Measurements from ENCODE around the gene SLIT3. TPM values are rescaled to one million over a fixed set of nuclear protein-coding genes. Genes with fewer than 3 reads are reported as not detected.

SLIT3 gene
- total RNA-seq, 1 experiment from 2014 or later: 0.44 TPM

GRCh38 chr5:168613996-168614395 lies 686.9 kb downstream of the SLIT3 start:
- CTCF ChIA-PET: no interaction called here
- Histone ChIP-seq H3F3A (ENCODE audit: low read length, unreplicated experiment) (no peaks in the 10 kb centered on the region), H4K20me1 (ENCODE audit: low read length) (no peaks in the 10 kb centered on the region), H3K79me2 (ENCODE audit: low read length) (no peaks in the 10 kb centered on the region), H2AFZ (ENCODE audit: low read length) (no peak overlapping the region), H3K27me3 (ENCODE audit: low read length) (no peaks in the 10 kb centered on the region), H3K9me2 (replicated peaks; ENCODE audit: low read length) (no peaks in the 10 kb centered on the region), H3K4me2 (ENCODE audit: low read length) (no peak overlapping the region), H3K4me1 (ENCODE audit: insufficient read depth, low read length) (0 out of 2 replicates have a peak, but pooled peaks cover 5% of the 10 kb centered on the region), H3K9me3 (ENCODE audit: low read length) (no peaks in the 10 kb centered on the region), H3K9ac (ENCODE audit: low read length) (no peak overlapping the region), H3K27ac (ENCODE audit: low read length) (no peak overlapping the region), H3K4me3 (ENCODE audit: low read length) (no peak overlapping the region), H3K36me3 (ENCODE audit: low read depth, low read length) (no peaks in the 10 kb centered on the region)
- TF ChIP-seq EZH2 (IDR thresholded peaks at IDR 0.05; ENCODE audit: low read length, unreplicated experiment): no peak
- DNase-seq (peak; percentile 3), ATAC-seq (peak; percentile 82)
- POLR2A ChIA-PET (ENCODE audit: unreplicated experiment): no interaction called here
- no TSS peak for BruUV-seq (replicated peaks)
- intact Hi-C loops (cut with micrococcal nuclease): loop anchor here (1.0 to 5.0 kb wide), 3 partner anchors 25 to 38 kb away; partner anchors contain the start of gene PANK3

GRCh38 chr5:168613396-168613795 lies 687.5 kb downstream of the SLIT3 start:
- H3K9me2 ChIP-seq (replicated peaks; ENCODE audit: low read length): no peaks in the 10 kb centered on the region
- CTCF ChIA-PET: interaction anchor here (0.7 kb wide), 1 partner anchor 23 kb away, joined by 7 read pairs; no protein-coding TSS in a partner anchor
- no peaks in the 10 kb centered on the region for H3K36me3 ChIP-seq (ENCODE audit: low read depth, low read length)
- POLR2A ChIA-PET (ENCODE audit: unreplicated experiment): interaction anchor here (0.7 kb wide), 1 partner anchor 42 kb away, joined by 3 read pairs; no protein-coding TSS in a partner anchor
- H3K27ac ChIP-seq (ENCODE audit: low read length): no peak overlapping the region
- H3K9me3 ChIP-seq (ENCODE audit: low read length): no peaks in the 10 kb centered on the region
- intact Hi-C loops (cut with micrococcal nuclease): loop anchor here (1.0 to 5.0 kb wide), 3 partner anchors 24 to 39 kb away; partner anchors contain the start of gene PANK3
- H3K4me3 ChIP-seq (ENCODE audit: low read length): no peak overlapping the region
- H3K9ac ChIP-seq (ENCODE audit: low read length): no peak overlapping the region
- no peak for DNase-seq
- H3K79me2 ChIP-seq (ENCODE audit: low read length): no peaks in the 10 kb centered on the region
- H3K27me3 ChIP-seq (ENCODE audit: low read length): no peaks in the 10 kb centered on the region
- no peaks in the 10 kb centered on the region for H3F3A ChIP-seq (ENCODE audit: low read length, unreplicated experiment)
- TF ChIP-seq EZH2 (IDR thresholded peaks at IDR 0.05; ENCODE audit: low read length, unreplicated experiment): no peak
- TF ChIP-seq, protein P1, sequence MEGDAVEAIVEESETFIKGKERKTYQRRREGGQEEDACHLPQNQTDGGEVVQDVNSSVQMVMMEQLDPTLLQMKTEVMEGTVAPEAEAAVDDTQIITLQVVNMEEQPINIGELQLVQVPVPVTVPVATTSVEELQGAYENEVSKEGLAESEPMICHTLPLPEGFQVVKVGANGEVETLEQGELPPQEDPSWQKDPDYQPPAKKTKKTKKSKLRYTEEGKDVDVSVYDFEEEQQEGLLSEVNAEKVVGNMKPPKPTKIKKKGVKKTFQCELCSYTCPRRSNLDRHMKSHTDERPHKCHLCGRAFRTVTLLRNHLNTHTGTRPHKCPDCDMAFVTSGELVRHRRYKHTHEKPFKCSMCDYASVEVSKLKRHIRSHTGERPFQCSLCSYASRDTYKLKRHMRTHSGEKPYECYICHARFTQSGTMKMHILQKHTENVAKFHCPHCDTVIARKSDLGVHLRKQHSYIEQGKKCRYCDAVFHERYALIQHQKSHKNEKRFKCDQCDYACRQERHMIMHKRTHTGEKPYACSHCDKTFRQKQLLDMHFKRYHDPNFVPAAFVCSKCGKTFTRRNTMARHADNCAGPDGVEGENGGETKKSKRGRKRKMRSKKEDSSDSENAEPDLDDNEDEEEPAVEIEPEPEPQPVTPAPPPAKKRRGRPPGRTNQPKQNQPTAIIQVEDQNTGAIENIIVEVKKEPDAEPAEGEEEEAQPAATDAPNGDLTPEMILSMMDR (conservative IDR thresholded peaks at IDR 0.05; ENCODE audit: low read depth, low read length): no peak
- no peak for TF ChIP-seq EZH2phosphoT487 (IDR thresholded peaks at IDR 0.05; ENCODE audit: borderline replicate concordance, low read length)
- no peaks in the 10 kb centered on the region for H4K20me1 ChIP-seq (ENCODE audit: low read length)
- 0 out of 2 replicates have a peak, but pooled peaks cover 5% of the 10 kb centered on the region for H3K4me1 ChIP-seq (ENCODE audit: insufficient read depth, low read length)
- H3K4me2 ChIP-seq (ENCODE audit: low read length): no peak overlapping the region
- ATAC-seq: no peak
- no peak overlapping the region for H2AFZ ChIP-seq (ENCODE audit: low read length)
- no TSS peak for BruUV-seq (replicated peaks)

DNA sequence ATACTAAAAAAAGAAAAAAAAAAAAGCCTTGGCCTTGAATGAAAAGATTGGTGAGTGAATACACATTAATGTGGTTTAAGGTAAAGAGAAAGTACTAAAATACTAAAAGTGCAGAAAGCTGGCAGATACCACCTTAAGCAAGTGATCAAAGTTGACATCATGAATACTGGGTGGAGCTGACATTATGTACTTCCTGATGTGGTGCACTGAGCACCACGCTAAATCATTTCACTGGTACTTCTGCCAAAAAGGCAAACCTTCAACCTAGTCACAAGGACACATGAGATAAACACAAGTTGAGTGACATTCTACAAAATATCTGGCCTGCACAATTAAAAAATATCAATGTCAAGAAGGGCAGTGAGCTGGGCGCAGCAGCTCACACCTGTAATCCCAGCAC lies 687.9 kb downstream of the SLIT3 start:
- ATAC-seq: peak; percentile 69
- H3K9ac ChIP-seq (ENCODE audit: low read length): no peak overlapping the region
- H3K79me2 ChIP-seq (ENCODE audit: low read length): no peaks in the 10 kb centered on the region
- intact Hi-C loops (cut with micrococcal nuclease): loop anchor here (1.0 to 5.0 kb wide), 3 partner anchors 24 to 39 kb away; partner anchors contain the start of gene PANK3
- no TSS peak for BruUV-seq (replicated peaks)
- H3K36me3 ChIP-seq (ENCODE audit: low read depth, low read length): no peaks in the 10 kb centered on the region
- no peaks in the 10 kb centered on the region for H3F3A ChIP-seq (ENCODE audit: low read length, unreplicated experiment)
- H4K20me1 ChIP-seq (ENCODE audit: low read length): no peaks in the 10 kb centered on the region
- no peaks in the 10 kb centered on the region for H3K9me2 ChIP-seq (replicated peaks; ENCODE audit: low read length)
- no peak overlapping the region for H3K4me2 ChIP-seq (ENCODE audit: low read length)
- no peak overlapping the region for H3K4me3 ChIP-seq (ENCODE audit: low read length)
- ChIA-PET POLR2A (ENCODE audit: unreplicated experiment) (interaction anchor here (0.7 kb wide), 1 partner anchor 42 kb away, joined by 3 read pairs; no protein-coding TSS in a partner anchor), CTCF (interaction anchor here (0.7 kb wide), 1 partner anchor 23 kb away, joined by 7 read pairs; no protein-coding TSS in a partner anchor)
- TF ChIP-seq, protein P1 (conservative IDR thresholded peaks at IDR 0.05; ENCODE audit: low read depth, low read length): no peak
- TF ChIP-seq EZH2phosphoT487 (IDR thresholded peaks at IDR 0.05; ENCODE audit: borderline replicate concordance, low read length) (no peak), EZH2 (IDR thresholded peaks at IDR 0.05; ENCODE audit: low read length, unreplicated experiment) (no peak)
- DNase-seq: peak; percentile 15
- no peaks in the 10 kb centered on the region for H3K27me3 ChIP-seq (ENCODE audit: low read length)
- H2AFZ ChIP-seq (ENCODE audit: low read length): no peak overlapping the region
- 0 out of 2 replicates have a peak, but pooled peaks cover 5% of the 10 kb centered on the region for H3K4me1 ChIP-seq (ENCODE audit: insufficient read depth, low read length)
- H3K9me3 ChIP-seq (ENCODE audit: low read length): no peaks in the 10 kb centered on the region
- H3K27ac ChIP-seq (ENCODE audit: low read length): no peak overlapping the region

Measured in PC-3 (cell line).